Activated CD4-positive, CD25-positive, alpha-beta regulatory T cell (primary cell): ENCODE results near the gene HIVEP1.

Experiments used
- DNase-seq, 4 experiments: peaks; one replicate each; lab custom pipeline; 2025; lab: John Stamatoyannopoulos, UW

Gene HIVEP1

DNA sequence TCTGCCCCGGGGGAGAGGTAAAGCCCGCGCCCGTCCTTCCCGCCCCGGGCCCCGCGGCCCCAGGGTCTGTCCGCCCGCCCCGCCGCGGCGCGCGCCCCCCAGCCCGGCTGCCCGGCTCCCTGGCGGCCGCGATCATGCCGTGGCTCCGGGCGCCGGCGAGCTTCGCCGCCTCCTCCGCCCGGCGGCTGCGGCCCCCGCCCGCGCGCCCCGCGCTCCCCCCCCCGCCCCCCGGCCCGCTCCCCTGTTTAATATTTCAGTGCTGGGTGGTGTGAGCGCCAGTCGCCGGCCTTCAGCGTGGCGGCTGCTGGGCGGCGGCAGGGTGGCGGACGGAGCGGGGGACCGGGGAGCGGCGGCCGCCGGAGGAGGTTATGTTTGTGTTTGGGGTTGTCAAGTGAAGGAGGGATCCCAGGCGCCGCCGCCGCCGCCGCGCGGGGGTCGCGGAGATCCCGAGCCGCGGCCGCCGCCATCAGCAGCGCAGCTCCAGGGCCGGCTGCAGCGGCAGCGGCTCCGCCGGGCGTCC, at the start of gene HIVEP1:
TSS of gene HIVEP1 (plus strand) at position 275 of the 520 bp plus-strand sequence. CDS start 3,317 bp downstream, outside the sequence.
- peak in 2 of 4 experiments; percentile 19 to 44 for DNase-seq

DNA sequence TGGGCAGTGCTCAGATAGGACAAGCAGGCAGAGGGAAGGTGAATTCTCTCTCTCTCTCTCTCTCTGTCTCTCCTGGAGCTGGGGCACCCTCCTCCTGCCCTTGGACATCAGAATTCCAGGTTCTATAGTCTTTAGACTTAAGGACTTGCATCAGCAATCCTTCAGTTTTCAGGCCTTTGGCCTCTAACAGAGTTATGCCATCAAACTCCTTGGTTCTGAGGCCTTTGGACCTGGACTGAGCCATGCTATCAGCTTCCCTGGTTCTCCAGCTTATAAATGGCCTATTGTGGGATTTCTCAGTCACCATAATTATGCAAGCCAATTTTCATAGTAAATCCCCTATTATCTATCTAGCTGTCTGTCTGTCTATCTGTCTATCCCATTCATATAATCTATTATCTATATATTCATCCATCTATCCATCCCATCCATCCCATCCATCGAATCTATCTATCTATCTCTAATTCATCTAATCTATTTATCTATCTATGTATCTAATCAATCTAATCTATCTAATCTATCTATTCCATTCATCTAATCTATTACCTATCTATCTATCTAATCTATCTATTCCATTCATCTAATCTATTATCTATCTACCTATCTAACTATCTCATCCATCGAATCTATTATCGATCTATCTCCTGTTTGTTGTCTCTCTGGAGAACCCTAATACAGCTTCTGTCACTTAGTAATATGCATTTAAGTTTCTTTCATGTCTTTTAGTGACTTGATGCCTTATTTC, 48.2 kb upstream of the HIVEP1 start:
- no peak for DNase-seq

DNA sequence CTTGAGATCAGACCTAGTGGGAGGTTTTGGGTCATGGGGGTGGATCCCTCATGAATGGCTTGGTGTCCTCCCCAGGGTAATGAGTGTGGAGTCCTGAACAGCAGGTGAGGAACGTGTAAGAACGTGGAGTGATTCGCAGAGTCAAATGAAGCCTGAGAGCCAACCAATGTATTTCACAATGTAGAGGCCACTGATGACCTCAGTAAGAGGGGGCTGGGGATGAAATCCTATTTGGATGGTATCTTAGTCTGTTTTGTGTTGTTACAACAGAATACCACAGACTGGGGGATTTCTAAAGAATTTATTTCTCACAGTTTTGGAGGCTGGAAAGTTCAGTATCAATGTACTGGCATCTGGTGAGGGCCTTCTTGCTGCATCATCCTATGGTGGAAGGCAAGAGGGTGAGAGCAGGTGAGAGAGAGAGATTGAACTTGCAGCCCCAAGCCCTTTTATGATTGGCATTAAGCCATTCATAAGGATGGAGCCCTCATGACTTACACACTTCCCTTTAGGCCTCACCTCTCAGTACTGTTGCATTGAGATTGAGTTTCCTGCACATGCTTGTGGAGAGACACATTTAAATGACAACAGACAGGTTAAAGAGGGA, 47.3 kb upstream of the HIVEP1 start:
- DNase-seq: no peak

DNA sequence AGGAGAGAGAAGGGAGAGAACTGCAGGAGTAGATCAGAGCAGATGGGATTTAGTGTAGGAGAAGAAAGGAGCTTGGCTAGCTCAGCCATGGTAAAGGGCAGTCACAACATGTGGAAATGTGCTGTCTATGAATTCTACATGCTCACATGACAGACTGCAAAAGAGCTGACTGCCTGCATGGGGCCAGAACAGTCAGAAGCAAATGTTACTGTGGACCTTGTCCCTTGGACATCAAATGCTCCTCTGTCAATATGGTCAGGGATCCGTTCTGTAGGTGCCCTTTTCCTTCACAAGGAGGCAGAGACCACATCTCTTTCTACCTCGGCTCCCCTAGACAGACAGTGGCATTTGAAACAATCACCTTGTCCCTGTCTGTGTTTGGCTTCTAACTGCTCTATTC, 46.6 kb upstream of the HIVEP1 start:
- no peak for DNase-seq

DNA sequence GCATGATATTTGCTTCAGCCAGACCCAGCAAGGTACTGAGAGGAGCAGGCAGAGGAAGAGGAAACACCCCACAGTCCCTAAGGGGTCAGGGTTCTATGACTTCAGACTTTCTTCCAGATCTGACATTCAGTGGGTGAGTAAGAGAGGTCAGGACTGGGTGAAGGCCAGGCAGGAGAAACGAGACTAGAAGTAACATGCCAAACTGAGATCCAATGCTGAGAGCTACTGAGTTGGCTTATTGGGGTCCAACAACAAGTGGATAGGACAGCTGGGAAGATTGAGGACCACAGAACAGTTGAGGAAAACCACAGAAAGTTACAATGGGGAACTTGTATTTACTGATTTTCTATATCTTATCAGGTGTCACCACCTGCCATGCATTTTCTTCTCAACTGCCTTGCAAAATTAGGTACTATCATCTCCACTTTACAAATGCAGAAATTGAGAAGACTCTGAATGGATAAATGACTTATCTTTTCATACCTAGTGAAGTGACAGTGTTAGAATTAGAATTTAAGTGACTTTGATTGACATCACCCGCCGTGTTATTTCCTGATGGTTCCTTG, 43.8 kb upstream of the HIVEP1 start:
- no peak for DNase-seq

DNA sequence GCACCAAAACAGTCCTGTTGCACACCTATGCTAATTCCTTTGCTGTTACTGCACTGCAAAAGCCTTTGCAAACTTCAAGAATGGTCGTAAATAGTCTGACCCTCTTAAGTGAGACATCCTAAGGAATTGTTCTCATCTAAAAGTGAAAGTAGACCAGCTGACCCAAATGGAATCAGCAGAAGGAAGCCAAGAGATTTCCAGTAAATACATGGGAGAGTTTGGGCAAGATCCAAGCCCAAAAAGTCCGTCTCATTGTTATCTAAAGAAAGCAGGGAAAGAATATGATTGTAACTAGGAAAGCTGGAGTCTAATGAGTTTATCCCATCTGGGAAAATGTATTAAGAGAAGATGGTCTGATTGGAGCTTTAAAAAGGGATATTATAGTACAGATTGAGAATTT, 43.0 kb upstream of the HIVEP1 start:
- DNase-seq: no peak

DNA sequence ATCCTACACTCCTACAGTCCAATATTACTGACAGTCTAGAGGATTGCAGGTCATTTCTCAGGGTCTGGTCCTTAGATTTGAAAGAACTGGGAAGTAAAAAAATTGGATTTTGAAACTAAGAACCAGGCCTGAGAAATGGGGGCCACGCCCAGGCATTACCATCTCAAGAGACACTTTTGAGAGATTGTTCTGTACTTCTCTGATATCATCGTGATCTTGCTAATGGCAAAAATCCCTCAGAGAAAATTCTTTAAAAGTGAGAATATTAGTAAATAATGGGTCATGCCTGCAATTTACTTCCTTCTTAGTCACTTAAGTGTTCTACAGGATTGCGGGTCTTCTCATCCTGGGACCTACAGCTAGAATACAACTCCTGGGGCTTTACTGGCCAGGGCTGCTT, 42.0 kb upstream of the HIVEP1 start:
- no peak for DNase-seq

DNA sequence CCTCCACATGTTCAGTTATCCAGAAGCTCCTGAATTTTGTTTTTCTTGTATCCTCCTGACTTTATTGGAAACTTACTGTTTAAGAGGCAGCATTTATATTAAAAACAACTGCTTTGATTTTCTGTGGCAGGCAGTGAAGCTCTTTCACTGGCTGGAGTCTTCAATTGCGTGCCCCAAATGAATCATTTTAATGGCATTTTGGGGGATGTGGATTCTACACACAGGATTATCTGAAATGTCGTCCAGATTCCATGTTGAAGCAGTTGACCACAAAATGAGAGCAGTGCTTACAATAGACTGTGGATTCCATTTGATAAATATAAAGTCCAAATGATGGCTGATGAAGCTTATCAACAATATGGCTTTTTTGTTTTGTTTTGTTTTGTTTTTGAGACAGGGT, 41.0 kb upstream of the HIVEP1 start:
- DNase-seq: no peak

DNA sequence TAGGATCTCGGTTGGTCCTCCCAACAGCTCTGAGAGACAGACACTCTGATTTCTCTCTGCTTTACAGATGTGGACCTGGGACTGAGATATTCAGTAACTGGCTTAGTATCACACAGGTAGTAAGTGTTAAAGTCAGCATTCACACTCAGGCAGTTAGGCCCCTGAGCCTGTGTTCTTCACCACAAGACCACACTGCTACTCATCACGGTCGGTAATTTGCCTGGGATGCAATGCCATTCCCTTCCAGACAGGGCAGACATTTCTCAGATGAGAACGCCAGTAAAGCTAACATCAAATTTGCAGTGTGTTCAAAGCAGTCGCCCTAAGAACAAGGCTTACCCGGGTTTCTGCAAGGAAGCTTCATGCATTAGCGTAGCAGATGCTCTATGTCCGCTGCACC, 39.8 kb upstream of the HIVEP1 start:
- DNase-seq: no peak

DNA sequence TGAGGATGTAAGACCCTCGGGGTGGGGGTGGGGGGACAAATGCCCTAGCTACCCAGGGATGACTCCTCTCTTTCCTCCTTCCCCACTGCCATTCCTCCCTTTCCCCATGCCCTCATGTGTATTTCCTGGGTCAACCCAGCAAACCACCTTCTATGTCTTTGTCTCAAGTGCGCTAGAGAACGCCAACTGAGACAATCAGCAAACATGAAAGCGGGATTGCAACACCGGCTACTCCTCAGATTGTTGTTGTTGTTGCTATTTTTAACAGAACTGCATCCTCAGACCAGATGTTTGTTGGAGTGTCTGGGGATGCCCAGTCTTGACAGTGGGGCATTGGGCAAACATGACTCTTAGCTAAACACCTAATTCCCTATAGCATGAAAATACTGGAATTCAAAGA, 39.3 kb upstream of the HIVEP1 start:
- no peak for DNase-seq

DNA sequence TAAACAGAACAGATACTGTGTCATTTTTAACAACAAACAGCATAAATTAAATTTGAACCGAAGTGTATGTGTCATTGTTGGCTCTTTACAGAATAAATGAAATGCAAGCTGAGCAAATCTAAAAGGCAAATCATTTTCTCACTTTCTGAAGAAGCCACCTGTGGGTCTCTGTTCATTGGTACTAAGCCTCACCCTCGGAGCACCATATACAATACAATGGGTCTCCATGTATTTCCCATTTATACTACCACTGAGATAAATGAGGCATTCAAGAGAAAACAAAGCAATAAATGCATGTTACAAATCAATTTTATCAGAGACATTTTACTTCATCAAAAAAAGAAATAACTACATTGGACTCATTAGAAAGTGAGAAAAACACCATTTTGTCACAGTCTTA, 38.9 kb upstream of the HIVEP1 start:
- no peak for DNase-seq

DNA sequence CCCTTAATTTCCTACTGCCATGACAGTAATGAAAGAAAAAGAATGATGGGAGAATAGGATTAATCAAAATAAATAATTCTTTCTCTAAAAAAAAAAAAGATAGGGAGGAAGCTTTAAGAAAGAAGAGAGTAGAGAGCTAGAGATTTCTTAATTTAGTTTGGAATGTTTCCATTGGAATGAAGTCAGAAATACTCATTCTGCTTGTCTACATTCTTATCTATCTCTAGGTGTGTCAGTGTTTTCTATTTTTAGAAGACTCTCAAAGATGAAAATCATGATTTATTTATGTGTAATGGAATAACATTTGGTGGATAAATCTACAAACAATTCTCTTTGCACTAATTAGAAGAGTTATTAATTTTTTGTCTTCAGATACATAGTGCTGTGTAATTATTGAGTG, 38.0 kb upstream of the HIVEP1 start:
- DNase-seq: no peak

DNA sequence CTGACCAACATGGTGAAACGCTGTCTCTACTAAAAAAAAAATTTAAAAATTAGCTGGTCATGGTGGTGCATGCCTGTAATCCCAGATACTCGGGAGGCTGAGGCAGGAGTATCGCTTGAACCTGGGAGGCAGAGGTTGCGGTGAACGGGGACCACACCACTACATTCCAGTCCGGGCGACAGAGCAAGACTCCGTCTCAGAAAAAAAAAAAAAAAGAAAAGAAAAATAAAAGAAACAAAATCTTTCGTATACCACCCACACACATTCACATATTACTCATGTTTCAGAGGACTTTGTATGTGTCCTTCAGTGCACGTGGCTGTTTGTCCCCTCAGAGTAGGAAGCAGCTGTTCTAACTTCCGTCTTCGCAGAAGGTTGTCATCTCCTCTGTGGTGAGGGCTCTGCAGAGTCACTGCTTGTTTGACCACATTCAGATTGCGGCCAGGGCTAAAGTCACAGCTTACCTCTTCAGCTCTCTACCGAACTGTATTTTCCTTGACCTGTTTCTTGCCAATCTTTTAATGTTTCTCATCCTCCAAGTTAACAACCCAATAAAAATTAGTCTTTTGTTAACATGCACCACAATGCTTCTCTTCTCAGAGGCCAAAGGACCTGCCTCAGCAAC, 36.6 kb upstream of the HIVEP1 start:
- DNase-seq: no peak

DNA sequence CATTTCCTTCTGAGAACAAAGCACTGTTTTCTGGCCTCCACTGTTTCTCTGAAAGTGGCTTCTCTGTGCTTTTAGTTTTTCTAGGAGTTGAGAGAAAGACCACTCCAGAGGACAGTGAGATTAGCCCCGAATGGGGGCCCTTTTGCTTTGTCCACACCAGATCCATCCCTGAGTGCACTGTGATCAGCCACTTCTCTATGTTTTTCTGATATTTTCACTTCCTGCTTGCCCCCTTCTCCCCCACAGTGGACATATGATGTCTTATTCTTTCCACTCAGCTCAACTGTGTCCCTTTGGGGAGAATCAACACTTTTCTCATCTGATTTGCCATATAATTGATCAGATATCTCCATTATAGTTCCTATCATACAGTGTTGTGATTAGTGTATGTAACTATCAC, 35.6 kb upstream of the HIVEP1 start:
- no peak for DNase-seq

DNA sequence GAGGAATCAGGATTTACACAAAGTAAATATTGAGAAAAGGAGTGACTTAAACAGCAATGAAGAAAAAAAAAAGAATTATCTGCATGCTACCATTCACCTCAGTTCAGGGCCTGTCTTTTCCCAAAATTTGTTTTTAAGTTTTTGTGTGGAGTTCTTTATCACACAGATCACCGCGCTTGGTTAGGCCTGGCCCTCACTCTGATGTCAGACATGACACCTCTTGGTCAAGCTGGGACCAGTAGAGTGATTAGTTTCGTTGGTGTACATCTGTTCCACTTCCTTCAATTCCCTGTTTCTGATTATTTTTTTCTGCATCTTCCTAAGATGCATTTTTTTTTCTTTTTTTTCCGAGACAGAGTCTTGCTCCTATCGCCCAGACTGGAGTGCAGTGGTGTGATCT, 34.9 kb upstream of the HIVEP1 start:
- no peak for DNase-seq

DNA sequence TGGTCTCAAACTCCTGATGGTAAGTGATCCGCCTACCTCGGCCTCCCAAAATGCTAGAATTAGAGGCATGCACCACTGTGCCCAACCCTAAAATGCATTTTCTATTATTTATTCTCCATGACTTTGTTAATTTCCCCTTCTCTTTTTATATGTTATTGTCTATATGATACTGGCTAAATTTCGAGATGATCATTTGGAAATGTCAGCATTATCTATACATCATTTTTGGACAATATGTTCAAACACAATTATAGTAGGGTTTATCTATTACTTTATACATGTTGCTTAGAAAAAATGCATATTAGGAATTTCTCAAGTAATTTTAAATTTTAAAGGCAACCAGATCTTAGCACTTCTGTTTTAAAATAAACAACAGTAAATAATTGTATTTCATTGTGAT, 34.4 kb upstream of the HIVEP1 start:
- DNase-seq: no peak

DNA sequence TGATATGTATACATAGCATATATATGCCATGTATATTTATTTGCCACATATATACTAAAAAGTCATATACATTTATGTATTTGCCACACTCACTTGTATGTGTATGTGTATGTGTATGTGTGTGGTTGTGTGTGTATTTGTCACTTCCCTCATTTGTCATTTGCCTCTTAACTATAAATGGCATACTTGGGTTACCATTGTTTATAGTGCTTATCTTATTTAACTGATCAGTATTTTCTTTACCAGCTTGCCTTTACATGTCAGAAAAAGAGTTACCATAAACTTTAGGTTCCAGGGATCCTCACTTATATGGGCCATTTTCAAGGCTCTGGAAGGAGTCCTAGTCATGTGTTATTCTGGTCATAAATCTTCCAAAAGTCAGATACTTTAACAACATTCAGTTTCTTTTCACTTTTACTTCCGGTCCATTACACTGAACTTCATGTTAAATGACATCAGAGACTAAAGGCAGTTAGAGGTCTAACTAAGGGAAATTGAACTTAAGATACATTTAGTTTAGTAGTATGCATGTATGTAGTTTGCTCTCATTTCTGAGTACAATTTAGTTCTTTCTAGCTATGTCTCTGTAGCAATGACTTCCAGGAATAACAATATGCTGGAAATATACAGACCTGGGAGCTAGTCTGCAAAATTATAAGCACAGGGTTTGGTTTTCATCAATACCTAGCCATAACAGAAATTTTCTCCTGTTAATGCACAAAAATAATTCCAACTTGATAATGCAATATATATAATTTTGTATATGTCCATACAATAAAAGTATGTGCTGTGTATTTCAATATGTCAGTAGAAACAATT, 33.7 kb upstream of the HIVEP1 start:
- no peak for DNase-seq

DNA sequence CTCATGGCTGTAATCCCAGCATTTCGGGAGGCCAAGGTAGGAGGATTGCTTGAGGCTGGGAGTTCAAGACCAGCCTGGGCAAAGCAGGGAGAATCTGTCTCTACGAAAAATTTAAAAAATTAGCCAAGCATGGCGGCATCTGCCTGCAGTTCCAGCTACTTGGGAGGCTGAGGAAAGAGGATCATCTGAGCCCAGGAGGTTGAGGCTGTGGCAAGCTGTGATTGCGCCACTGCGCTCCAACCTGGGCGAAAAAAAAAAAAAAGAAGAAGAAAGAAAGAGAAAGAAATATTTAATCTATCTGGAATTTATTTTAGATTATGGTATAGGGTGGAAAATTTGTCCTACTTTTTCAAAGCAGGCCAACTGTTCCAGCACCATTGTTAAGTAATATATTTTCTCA, 32.2 kb upstream of the HIVEP1 start:
- no peak for DNase-seq

DNA sequence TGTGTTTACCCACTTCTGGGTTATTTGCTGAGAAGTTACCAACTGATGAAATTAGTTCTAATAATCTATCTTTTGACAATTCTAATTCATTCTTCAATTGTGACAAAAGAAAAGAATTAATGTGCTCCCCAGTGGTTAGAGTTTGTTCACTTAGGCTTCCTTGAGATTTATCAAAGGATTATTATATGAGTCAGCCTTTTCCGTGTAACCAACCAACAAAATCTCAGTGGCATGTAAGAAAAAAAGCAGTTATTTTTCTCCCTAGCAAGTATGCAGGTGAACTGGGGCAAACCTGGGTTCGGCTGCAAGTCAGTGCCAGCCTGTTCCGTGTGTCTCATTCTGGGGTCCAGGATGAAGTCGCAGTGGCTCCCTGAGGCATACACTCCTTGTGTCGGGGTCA, 28.8 kb upstream of the HIVEP1 start:
- no peak for DNase-seq

DNA sequence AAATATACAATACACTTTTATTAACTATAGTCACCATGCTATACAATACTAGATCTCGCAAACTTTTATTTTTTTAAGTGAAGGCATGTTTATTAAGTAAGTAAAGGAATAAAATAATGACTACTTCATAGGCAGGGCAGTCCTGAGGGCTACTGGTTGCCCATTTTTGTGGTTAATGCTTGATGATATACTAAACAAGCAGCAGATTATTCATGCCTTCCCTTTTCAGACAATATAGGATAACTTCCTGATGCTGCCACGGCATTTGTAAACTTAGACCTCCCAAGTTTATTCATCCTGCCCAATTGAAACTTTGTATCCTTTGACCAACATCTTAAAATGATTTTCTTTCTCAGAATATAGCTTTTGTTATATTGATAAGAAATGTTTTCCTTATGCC, 24.7 kb upstream of the HIVEP1 start:
- no peak for DNase-seq

DNA sequence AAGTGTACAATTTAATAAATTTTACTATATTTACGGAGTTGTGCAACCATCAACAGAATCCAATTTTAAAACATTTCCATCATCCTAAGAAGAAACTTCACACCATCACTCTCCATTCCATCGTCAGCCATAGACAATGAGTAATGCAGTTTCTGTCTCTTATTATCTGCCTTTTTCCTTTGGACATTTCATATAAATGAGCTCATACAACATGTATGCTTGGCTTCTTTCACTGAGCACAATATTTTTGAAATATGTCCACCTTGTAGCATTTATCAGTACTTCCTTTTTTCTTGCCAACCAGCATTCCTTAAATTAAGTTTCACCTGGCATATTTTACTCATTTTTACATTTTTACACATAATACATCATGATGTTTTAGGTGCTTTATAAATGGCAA, 22.7 kb upstream of the HIVEP1 start:
- no peak for DNase-seq

DNA sequence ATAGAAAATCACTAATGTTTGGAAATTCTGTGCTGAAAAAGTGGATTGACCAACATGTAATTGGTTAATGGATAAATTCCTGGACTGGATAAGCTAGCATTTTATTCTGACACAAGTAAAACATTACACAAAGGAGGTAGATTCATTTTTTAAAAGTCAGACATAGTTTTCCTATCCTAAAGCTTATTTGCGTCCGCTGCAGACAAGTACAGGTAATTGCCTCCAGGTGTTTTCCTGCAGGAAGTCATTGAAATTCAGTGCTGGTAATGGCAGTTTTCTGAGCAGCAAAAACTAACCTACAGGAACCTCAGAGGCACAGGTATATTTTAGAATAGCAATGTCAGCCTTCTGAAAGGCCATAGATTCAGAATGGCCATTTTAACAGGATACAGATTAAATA, 20.0 kb upstream of the HIVEP1 start:
- DNase-seq: no peak
